GM19193 (cell line): ENCODE data around the gene DAZAP1.

ENCODE experiments used
- POLR2A ChIP-seq: IDR thresholded peaks from 4 replicates; pipeline ENCODE4 v1.6.1; 2011; ENCODE audit not compliant: insufficient read depth, insufficient read length; ENCODE audit errors: extremely low read depth

Gene DAZAP1

GRCh38 chr19:1472231-1473084, 65.1 kb downstream of the DAZAP1 start:
- no peak for TF ChIP-seq POLR2A

GRCh38 chr19:1473085-1473851, 65.9 kb downstream of the DAZAP1 start:
- no peak for TF ChIP-seq POLR2A

GRCh38 chr19:1474011-1474764, 66.8 kb downstream of the DAZAP1 start:
- TF ChIP-seq POLR2A = no peak

GRCh38 chr19:1474765-1475351, 67.5 kb downstream of the DAZAP1 start:
- TF ChIP-seq POLR2A = no peak

GRCh38 chr19:1475751-1476437, 68.5 kb downstream of the DAZAP1 start:
- TF ChIP-seq POLR2A = no peak

GRCh38 chr19:1478934-1479707, 71.7 kb downstream of the DAZAP1 start, which contains the start of gene C19orf25:
Gene C19orf25 (minus strand): TSS chr19:1479215. CDS start chr19:1478903, 312 bp downstream.
- TF ChIP-seq POLR2A = peak; percentile 88

- TF ChIP-seq POLR2A = no peak
Measured at GRCh38 chr19:1481224-1481892, 74.0 kb downstream of the DAZAP1 start.

- TF ChIP-seq POLR2A = no peak
Measured at GRCh38 chr19:1481893-1482360, 74.5 kb downstream of the DAZAP1 start.

- TF ChIP-seq POLR2A = no peak
Measured at GRCh38 chr19:1482361-1483130, 75.2 kb downstream of the DAZAP1 start.

- no peak for TF ChIP-seq POLR2A
Measured at GRCh38 chr19:1483131-1483978, 76.0 kb downstream of the DAZAP1 start.

- TF ChIP-seq POLR2A = no peak
Measured at GRCh38 chr19:1483979-1484428, 76.6 kb downstream of the DAZAP1 start.
